Stimulated activated naive CD8-positive, alpha-beta T cell treated with anti-CD3 and anti-CD28 coated beads, Interleukin-15, Interleukin-2, amounts not matched to agents 100 ng/mL and 50 ng/mL, for 24 hours (primary cell): ENCODE results near the gene SLC2A9.

Experiments used
- H3K27ac Mint-ChIP-seq: one replicate; pipeline ENCODE4 v1.8.0; 2021; ENCODE audit warnings: mild to moderate bottlenecking, mixed read lengths
- H3K27me3 Mint-ChIP-seq: one replicate; pipeline ENCODE4 v1.8.0; 2021; ENCODE audit warnings: mixed read lengths
- H3K36me3 Mint-ChIP-seq: one replicate; pipeline ENCODE4 v1.8.0; 2021; ENCODE audit warnings: low read depth, mixed read lengths
- H3K4me1 Mint-ChIP-seq: one replicate; pipeline ENCODE4 v1.8.0; 2021; ENCODE audit warnings: low read depth, mixed read lengths
- H3K4me3 Mint-ChIP-seq: one replicate; pipeline ENCODE4 v1.8.0; 2021; ENCODE audit warnings: mild to moderate bottlenecking, mixed read lengths
- H3K9me3 Mint-ChIP-seq: one replicate; pipeline ENCODE4 v1.8.0; 2021; ENCODE audit warnings: mixed read lengths

SLC2A9 gene

GRCh38 chr4:10020871-10021652 lies at the start of gene SLC2A9:
Gene SLC2A9, minus strand, starts transcription at chr4:10021497. Its CDS starts 68 bp downstream, at chr4:10021429.
- Mint-ChIP-seq H3K9me3 (no peaks in the 10 kb centered on the region), H3K4me3 (no peak within 1 kb of the TSS), H3K27ac (no peak within 1 kb of the TSS), H3K27me3 (no peaks in the 10 kb centered on the region), H3K36me3 (no peaks in the 10 kb centered on the region), H3K4me1 (peaks cover 15% of the 10 kb centered on the region)

- Mint-ChIP-seq H3K4me1 (no peaks in the 10 kb centered on the region), H3K27me3 (no peaks in the 10 kb centered on the region), H3K9me3 (no peaks in the 10 kb centered on the region), H3K4me3 (no peak overlapping the region), H3K27ac (no peak overlapping the region), H3K36me3 (peaks cover 57% of the 10 kb centered on the region)
Observed at GRCh38 chr4:10069075-10069642, 47.9 kb upstream of the SLC2A9 start.

- no peaks in the 10 kb centered on the region for H3K9me3 Mint-ChIP-seq
- H3K27ac Mint-ChIP-seq = no peak overlapping the region
- no peaks in the 10 kb centered on the region for H3K27me3 Mint-ChIP-seq
- H3K36me3 Mint-ChIP-seq = peaks cover 43% of the 10 kb centered on the region
- no peak overlapping the region for H3K4me3 Mint-ChIP-seq
- no peaks in the 10 kb centered on the region for H3K4me1 Mint-ChIP-seq
Observed at GRCh38 chr4:10066670-10067651, 45.7 kb upstream of the SLC2A9 start.

GRCh38 chr4:10066206-10066605 lies 44.9 kb upstream of the SLC2A9 start:
- Mint-ChIP-seq H3K27me3 (no peaks in the 10 kb centered on the region), H3K4me3 (no peak overlapping the region), H3K36me3 (peaks cover 40% of the 10 kb centered on the region), H3K27ac (no peak overlapping the region), H3K4me1 (no peaks in the 10 kb centered on the region), H3K9me3 (no peaks in the 10 kb centered on the region)

DNA sequence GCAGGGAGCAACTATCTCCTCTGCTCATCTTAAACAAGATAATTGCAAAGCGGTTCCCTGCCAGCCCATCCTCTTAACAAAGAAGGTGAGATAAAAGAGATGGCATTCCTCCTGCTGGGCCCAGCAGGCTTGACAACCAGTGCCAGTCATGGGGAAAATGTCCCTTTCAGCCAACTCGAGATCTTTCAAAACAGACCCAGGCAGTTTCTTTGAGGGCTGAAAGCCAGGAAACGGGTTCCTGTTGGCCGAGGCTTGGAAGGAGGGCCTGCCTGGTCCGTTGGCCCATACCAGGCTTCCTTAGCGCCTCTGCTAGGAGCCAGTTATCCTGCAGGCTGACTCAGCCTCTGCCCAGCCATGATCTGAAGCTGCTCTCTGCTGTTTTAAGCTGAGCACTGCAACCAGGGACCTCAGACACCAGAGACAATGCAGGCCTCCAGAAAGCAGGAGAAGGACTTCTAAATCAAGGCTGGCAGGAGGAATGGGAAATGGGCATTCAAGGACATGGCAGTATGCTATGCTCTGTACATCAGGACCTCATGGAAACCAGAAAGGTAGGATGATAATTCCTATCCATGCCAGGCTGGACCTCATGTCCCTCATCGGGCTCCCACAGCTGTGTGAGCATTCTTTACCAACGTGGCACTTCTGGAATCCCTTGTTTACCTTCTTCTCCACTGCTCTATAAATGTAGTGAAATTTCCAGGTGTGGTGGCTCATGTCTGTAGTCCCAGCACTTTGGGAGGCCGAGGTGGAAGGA lies 42.4 kb upstream of the SLC2A9 start:
- Mint-ChIP-seq H3K27ac (no peak overlapping the region), H3K4me1 (no peaks in the 10 kb centered on the region), H3K36me3 (peaks cover 47% of the 10 kb centered on the region), H3K4me3 (no peak overlapping the region), H3K9me3 (no peaks in the 10 kb centered on the region), H3K27me3 (no peaks in the 10 kb centered on the region)

- no peaks in the 10 kb centered on the region for H3K9me3 Mint-ChIP-seq
- H3K27ac Mint-ChIP-seq = no peak overlapping the region
- no peaks in the 10 kb centered on the region for H3K27me3 Mint-ChIP-seq
- no peaks in the 10 kb centered on the region for H3K4me1 Mint-ChIP-seq
- H3K4me3 Mint-ChIP-seq = no peak overlapping the region
- H3K36me3 Mint-ChIP-seq = peaks cover 58% of the 10 kb centered on the region
Observed at GRCh38 chr4:10061650-10062415, 40.5 kb upstream of the SLC2A9 start.

- Mint-ChIP-seq H3K27ac (no peak overlapping the region), H3K4me3 (no peak overlapping the region), H3K4me1 (no peaks in the 10 kb centered on the region), H3K9me3 (no peaks in the 10 kb centered on the region), H3K36me3 (peaks cover 50% of the 10 kb centered on the region), H3K27me3 (no peaks in the 10 kb centered on the region)
Observed at GRCh38 chr4:10058371-10058770, 37.1 kb upstream of the SLC2A9 start.

DNA sequence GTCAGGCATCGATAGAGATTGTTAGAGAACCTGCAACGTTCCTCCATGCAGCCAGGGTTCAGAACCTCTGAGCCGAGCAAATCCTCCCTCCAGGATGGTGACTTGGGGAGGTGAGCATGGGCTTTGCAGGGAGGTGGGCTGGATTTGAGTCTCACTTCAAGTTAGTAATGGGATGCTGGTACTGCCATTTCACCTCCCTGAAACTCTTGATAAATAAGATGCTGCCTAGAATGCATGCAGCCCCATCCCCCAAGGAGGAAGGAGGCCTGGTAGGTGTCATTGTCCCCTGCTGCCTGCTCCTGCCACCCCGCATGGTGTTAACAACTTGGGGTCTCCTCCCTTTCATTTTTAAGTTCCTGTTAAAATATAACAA lies 35.7 kb upstream of the SLC2A9 start:
- Mint-ChIP-seq H3K27ac (no peak overlapping the region), H3K9me3 (no peaks in the 10 kb centered on the region), H3K4me3 (no peak overlapping the region), H3K27me3 (no peaks in the 10 kb centered on the region), H3K4me1 (peaks cover 3% of the 10 kb centered on the region), H3K36me3 (peaks cover 45% of the 10 kb centered on the region)

DNA sequence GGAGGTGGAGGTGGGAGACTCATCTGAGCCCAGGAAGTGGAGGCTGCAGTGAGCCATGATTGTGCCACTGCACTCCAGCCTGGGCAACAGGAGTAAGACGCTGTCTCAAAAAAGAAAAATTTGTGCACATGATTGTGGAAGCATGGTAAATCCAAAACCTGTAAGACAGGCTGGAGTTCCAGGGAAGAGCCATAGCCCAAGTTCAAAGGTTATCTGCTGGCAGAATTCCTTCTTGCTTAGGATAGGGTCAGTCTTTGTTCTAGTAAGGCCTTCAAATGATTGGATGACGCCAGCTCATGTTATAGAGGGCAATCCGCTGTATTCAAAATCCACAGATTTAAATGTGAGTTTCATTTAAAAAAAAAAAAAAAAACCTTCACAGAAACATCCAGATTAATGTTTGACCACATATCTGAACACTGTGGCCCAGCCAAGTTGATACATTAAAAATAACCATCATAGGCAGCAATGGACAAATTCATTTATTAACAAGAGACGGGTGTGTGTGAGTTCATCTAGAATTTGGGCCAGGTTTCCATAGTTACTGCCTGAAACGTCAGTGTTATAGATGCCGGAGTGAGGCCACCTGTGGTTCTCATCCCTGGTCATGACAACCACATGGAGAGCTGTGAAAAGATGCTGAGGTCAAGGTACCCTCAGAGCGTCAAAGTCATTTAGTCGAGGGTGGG lies 35.2 kb upstream of the SLC2A9 start:
- H3K9me3 Mint-ChIP-seq = no peaks in the 10 kb centered on the region
- peaks cover 44% of the 10 kb centered on the region for H3K36me3 Mint-ChIP-seq
- H3K27ac Mint-ChIP-seq = no peak overlapping the region
- H3K4me3 Mint-ChIP-seq = no peak overlapping the region
- no peaks in the 10 kb centered on the region for H3K27me3 Mint-ChIP-seq
- peaks cover 3% of the 10 kb centered on the region for H3K4me1 Mint-ChIP-seq

- Mint-ChIP-seq H3K27ac (no peak overlapping the region), H3K9me3 (no peaks in the 10 kb centered on the region), H3K4me3 (no peak overlapping the region), H3K36me3 (peaks cover 38% of the 10 kb centered on the region), H3K4me1 (peaks cover 3% of the 10 kb centered on the region), H3K27me3 (no peaks in the 10 kb centered on the region)
Observed at GRCh38 chr4:10055871-10056270, 34.6 kb upstream of the SLC2A9 start.

- H3K36me3 Mint-ChIP-seq = peaks cover 35% of the 10 kb centered on the region
- no peak overlapping the region for H3K4me3 Mint-ChIP-seq
- peaks cover 3% of the 10 kb centered on the region for H3K4me1 Mint-ChIP-seq
- no peak overlapping the region for H3K27ac Mint-ChIP-seq
- H3K27me3 Mint-ChIP-seq = no peaks in the 10 kb centered on the region
- H3K9me3 Mint-ChIP-seq = no peaks in the 10 kb centered on the region
Observed at GRCh38 chr4:10054571-10055041, 33.3 kb upstream of the SLC2A9 start.

GRCh38 chr4:10053635-10054453 lies 32.5 kb upstream of the SLC2A9 start:
- Mint-ChIP-seq H3K4me1 (peaks cover 3% of the 10 kb centered on the region), H3K9me3 (no peaks in the 10 kb centered on the region), H3K36me3 (peaks cover 30% of the 10 kb centered on the region), H3K4me3 (no peak overlapping the region), H3K27me3 (no peaks in the 10 kb centered on the region), H3K27ac (no peak overlapping the region)
